Left cardiac atrium (tissue), 4 donors: ENCODE results near the gene ICE1. TPM values are rescaled to one million over a fixed set of nuclear protein-coding genes. Genes with fewer than 3 reads are reported as not detected.
"Not testable (repeated sequence)": the region's sequence is repeated elsewhere in the genome, so short reads cannot be mapped to it uniquely, and the experiment has no call there.

ENCODE experiments used
- ATAC-seq, 2 donors: fragments of 200-7000 bp; cut with Tn5 transposase; one replicate each; pipeline ENCODE4 v1.9.1; 2020; ENCODE audit warnings: mild to moderate bottlenecking in 2 of 2, moderate library complexity in 2 of 2
- DNase-seq: peaks from one replicate; pipeline ENCODE4 v3.0.0-alpha.2; 2020
- intact Hi-C, 2 donors: fragments of 100-400 bp; cut with DNase I; formaldehyde crosslinking; loops; one replicate each; pipeline versions ENCODE4 v1.14.1 to v1.15.1; 2022 to 2023
- total RNA-seq, 2 donors: library from RNA; stranded (reverse); fragmentation: NEBNext Ultra II Directional; extraction: Animal tissue kit (Norgen Biotek cat#: 25700); gene quantifications; one replicate each; pipeline ENCODE4 v1.2.1, GENCODE V29; 2021
- donor health status: DM: no; HTN: yes; CAD: no.
- donor health status: DM: no; HTN: yes; CAD: no; lungs with severe emphysema.
- donor health status: DM: yes; HTN: yes; CAD: no.
- donor health status: Dilated cardiomyopathy.

Gene ICE1
- total RNA-seq, 2 donors from 2014 or later, result 15.7 to 19.5 TPM

GRCh38 chr5:5394384-5394986, 28.0 kb upstream of the ICE1 start:
- intact Hi-C loops, result not testable (repeated sequence)
- peak in 1 of 2 donors; percentile 75 for ATAC-seq
- DNase-seq, result peak; percentile 60

GRCh38 chr5:5395093-5395492, 27.4 kb upstream of the ICE1 start:
- intact Hi-C loops, result loop anchor here (5.0 kb wide), 1 partner anchor 253 kb away; the partner anchor contains the start of gene ADAMTS16 (in 2 of the 2)
- DNase-seq, ATAC-seq: not testable (repeated sequence)

GRCh38 chr5:5398071-5398470, 24.4 kb upstream of the ICE1 start:
- intact Hi-C loops, result loop anchor here (5.0 kb wide), 1 partner anchor 256 kb away; the partner anchor contains the start of gene ADAMTS16 (in 2 of the 2)
- ATAC-seq (no peak), DNase-seq (no peak)

- ATAC-seq (no peak), DNase-seq (no peak)
- intact Hi-C loops, result no loop called here
Measured at GRCh38 chr5:5401095-5401494, 21.4 kb upstream of the ICE1 start.

- DNase-seq, result no peak
- intact Hi-C loops, result no loop called here
Measured at GRCh38 chr5:5403741-5404140, 18.7 kb upstream of the ICE1 start.

GRCh38 chr5:5404381-5404780, 18.1 kb upstream of the ICE1 start:
- intact Hi-C loops, result no loop called here
- ATAC-seq (no peak), DNase-seq (no peak)

More at GRCh38 chr5:5403741-5404140, 18.7 kb upstream of the ICE1 start:
- ATAC-seq, result no peak

- DNase-seq, result no peak
Measured at GRCh38 chr5:5405441-5405840, 17.0 kb upstream of the ICE1 start.

GRCh38 chr5:5407924-5408323, 14.6 kb upstream of the ICE1 start:
- intact Hi-C loops, result no loop called here
- no peak for ATAC-seq
- DNase-seq, result no peak

More at GRCh38 chr5:5405441-5405840, 17.0 kb upstream of the ICE1 start:
- no peak for ATAC-seq
- intact Hi-C loops, result no loop called here

GRCh38 chr5:5409151-5409810, 13.2 kb upstream of the ICE1 start:
- intact Hi-C loops, result no loop called here

GRCh38 chr5:5413856-5414255, 8.6 kb upstream of the ICE1 start:
- intact Hi-C loops, DNase-seq, ATAC-seq: not testable (repeated sequence)

More at GRCh38 chr5:5409151-5409810, 13.2 kb upstream of the ICE1 start:
- DNase-seq (no peak), ATAC-seq (no peak)

- ATAC-seq (no peak), DNase-seq (no peak)
- intact Hi-C loops, result loop anchor here in 1 of 2 donors (5.0 kb wide), 1 partner anchor 538 kb away; no protein-coding TSS in a partner anchor
Measured at GRCh38 chr5:5414999-5415398, 7.5 kb upstream of the ICE1 start.

GRCh38 chr5:5416733-5417132, 5.7 kb upstream of the ICE1 start:
- ATAC-seq, result no peak
- intact Hi-C loops, result loop anchor here in 1 of 2 donors (5.0 kb wide), 1 partner anchor 539 kb away; no protein-coding TSS in a partner anchor

GRCh38 chr5:5418006-5418405, 4.5 kb upstream of the ICE1 start:
- intact Hi-C loops, result loop anchor here (2.0 to 5.0 kb wide), 2 partner anchors 275 to 541 kb away; no protein-coding TSS in a partner anchor

More at GRCh38 chr5:5416733-5417132, 5.7 kb upstream of the ICE1 start:
- DNase-seq, result no peak

GRCh38 chr5:5418764-5419163, 3.7 kb upstream of the ICE1 start:
- intact Hi-C loops, result loop anchor here (1.0 to 5.0 kb wide), 3 partner anchors 276 to 541 kb away; no protein-coding TSS in a partner anchor
- ATAC-seq (no peak), DNase-seq (no peak)

More at GRCh38 chr5:5418006-5418405, 4.5 kb upstream of the ICE1 start:
- ATAC-seq (no peak), DNase-seq (no peak)

- DNase-seq, result no peak
- intact Hi-C loops, result loop anchor here (1.0 to 5.0 kb wide), 3 partner anchors 277 to 542 kb away; no protein-coding TSS in a partner anchor
- ATAC-seq, result no peak
Measured at GRCh38 chr5:5419291-5420210, 2.9 kb upstream of the ICE1 start.

GRCh38 chr5:5420251-5420650, 2.2 kb upstream of the ICE1 start:
- ATAC-seq (no peak), DNase-seq (no peak)
- intact Hi-C loops, result no loop called here

GRCh38 chr5:5421149-5421960, 1.1 kb upstream of the ICE1 start:
- DNase-seq (no peak), ATAC-seq (peak in 1 of 2 donors; percentile 0)
- intact Hi-C loops, result no loop called here

GRCh38 chr5:5422819-5423515, 490 bp downstream of the ICE1 start:
- peak; percentile 6 to 19 for ATAC-seq
- DNase-seq, result no peak
- intact Hi-C loops, result no loop called here
